PC-9 (cell line): ENCODE measurements around the gene ATP2C1. TPM values are rescaled to one million over a fixed set of nuclear protein-coding genes. Genes with fewer than 3 reads are reported as not detected.

Experiments
- BruUV-seq: library from RNA; stranded (reverse); fragments of 400-500 nt; replicated peaks from 2 replicates; lab custom pipeline; 2021; lab: Mats Ljungman, UMichigan
- CTCF ChIA-PET: fragments of 300-600 bp; sonication (Branson Sonifier 250); formaldehyde crosslinking; loops from one replicate; lab custom pipeline; 2022; ENCODE audit warnings: antibody characterized with exemption; lab: Charles Lee
- POLR2A ChIA-PET: fragments of 300-600 bp; sonication (Branson Sonifier 250); formaldehyde crosslinking; loops from one replicate; lab custom pipeline; 2022; ENCODE audit warnings: antibody characterized with exemption; ENCODE audit not compliant: unreplicated experiment; lab: Charles Lee
- DNase-seq, 2 experiments: peaks; one replicate each; pipeline versions ENCODE4 v3.0.0 to v3.0.0-alpha.2; 2015 to 2022; ENCODE audit warnings: mixed read lengths in 1 of 2
- H2AFZ ChIP-seq: fragments of 200-600 bp; sonication (generic); 2 replicates; pipeline ENCODE4 v1.8.1; 2017; ENCODE audit warnings: antibody characterized with exemption
- H3F3A ChIP-seq: fragments of 200-600 bp; sonication (generic); 2 replicates; pipeline ENCODE4 v1.8.1; 2017; ENCODE audit warnings: antibody characterized with exemption, mild to moderate bottlenecking, low read depth; ENCODE audit not compliant: insufficient read depth
- H3K27ac ChIP-seq: fragments of 200-600 bp; sonication (generic); 2 replicates; pipeline ENCODE4 v1.6.1; 2016; ENCODE audit warnings: mixed run types
- H3K27me3 ChIP-seq: fragments of 200-600 bp; sonication (generic); 2 replicates; pipeline ENCODE4 v1.6.1; 2016; ENCODE audit warnings: low read depth, mixed run types; ENCODE audit not compliant: insufficient read depth
- H3K36me3 ChIP-seq: fragments of 200-600 bp; sonication (generic); 2 replicates; pipeline ENCODE4 v1.6.1; 2016; ENCODE audit warnings: low read depth, mixed run types
- H3K4me1 ChIP-seq: fragments of 200-600 bp; sonication (generic); replicated peaks from 2 replicates; pipeline ENCODE4 v1.6.1; 2016; ENCODE audit warnings: mixed run types; ENCODE audit not compliant: insufficient read depth
- H3K4me2 ChIP-seq: fragments of 200-600 bp; sonication (generic); 2 replicates; pipeline ENCODE4 v1.6.1; 2017; ENCODE audit warnings: mixed run types
- H3K4me3 ChIP-seq: fragments of 200-600 bp; sonication (generic); 2 replicates; pipeline ENCODE4 v1.6.1; 2016; ENCODE audit warnings: mixed run types
- H3K79me2 ChIP-seq: fragments of 200-600 bp; sonication (generic); 2 replicates; pipeline ENCODE4 v1.6.1; 2017; ENCODE audit warnings: low read depth, mixed run types
- H3K9me2 ChIP-seq: fragments of 200-600 bp; sonication (generic); 2 replicates; pipeline ENCODE4 v1.8.1; 2017; ENCODE audit warnings: mild to moderate bottlenecking; ENCODE audit not compliant: insufficient read depth
- H3K9me3 ChIP-seq: fragments of 200-600 bp; sonication (generic); 2 replicates; pipeline ENCODE4 v1.8.1; 2016; ENCODE audit warnings: low read depth; ENCODE audit not compliant: insufficient read depth
- H4K20me1 ChIP-seq: fragments of 200-600 bp; sonication (generic); 2 replicates; pipeline ENCODE4 v1.8.1; 2017; ENCODE audit not compliant: insufficient read depth
- CTCF ChIP-seq: fragments of 200-600 bp; sonication (generic); conservative IDR thresholded peaks from 2 replicates; pipeline ENCODE4 v1.6.1; 2017; ENCODE audit warnings: mixed run types, antibody characterized with exemption, mild to moderate bottlenecking, moderate library complexity
- EZH2 ChIP-seq: fragments of 200-600 bp; sonication (generic); IDR thresholded peaks from 2 replicates; pipeline ENCODE4 v1.8.0; 2017; ENCODE audit warnings: antibody characterized with exemption, low read depth
- intact Hi-C: fragments of 100-400 bp; cut with micrococcal nuclease; formaldehyde crosslinking; loops from one replicate; pipeline ENCODE4 v1.10.0; 2022; ENCODE audit not compliant: unreplicated experiment
- total RNA-seq: library from RNA; stranded (reverse); gene quantifications from 2 replicates; pipeline ENCODE4 v1.2.3, GENCODE V29; 2021

ATP2C1 gene
- total RNA-seq, 1 experiment from 2014 or later: 101 TPM

DNA sequence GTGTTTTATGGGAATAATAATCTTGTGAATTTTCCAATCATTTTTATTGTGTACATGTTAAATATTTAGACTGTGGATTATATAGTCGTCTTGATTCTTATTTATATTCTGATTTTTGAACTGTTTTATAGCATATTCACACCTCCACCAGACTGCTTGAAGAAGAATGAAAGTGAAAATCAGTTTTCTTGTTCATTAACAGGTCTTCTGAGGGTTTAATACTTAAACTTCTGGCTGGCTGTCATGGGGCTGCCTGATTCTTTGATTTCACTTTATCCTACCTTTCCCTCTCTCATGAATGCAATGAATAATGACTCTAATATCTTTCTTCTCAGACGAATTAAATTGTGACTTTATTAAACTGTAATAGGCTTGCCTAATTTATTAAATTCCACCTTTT, 56.2 kb downstream of the ATP2C1 start:
- Histone ChIP-seq H4K20me1 (no peaks in the 10 kb centered on the region), H3K9me2 (no peaks in the 10 kb centered on the region), H3K36me3 (peaks cover 14% of the 10 kb centered on the region; the same call in 1 of the 2 replicates), H3K27me3 (no peaks in the 10 kb centered on the region), H2AFZ (no peak overlapping the region), H3F3A (peaks cover 6% of the 10 kb centered on the region; the same call in 1 of the 2 replicates), H3K9me3 (no peaks in the 10 kb centered on the region), H3K79me2 (no peaks in the 10 kb centered on the region), H3K27ac (no peak overlapping the region), H3K4me3 (no peak overlapping the region), H3K4me2 (no peak overlapping the region), H3K4me1 (no peaks in the 10 kb centered on the region)
- TF ChIP-seq CTCF (no peak), EZH2 (no peak)
- no TSS peak for BruUV-seq
- ChIA-PET POLR2A (interaction anchor here (0.6 to 0.7 kb wide), 2 partner anchors 41 to 201 kb away, joined by 4 to 10 read pairs; no protein-coding TSS in a partner anchor), CTCF (no interaction called here)
- DNase-seq: no peak
- intact Hi-C loops: loop anchor here (5.0 kb wide), 1 partner anchor 53 kb away; no protein-coding TSS in a partner anchor

- no peaks in the 10 kb centered on the region for H3K79me2 ChIP-seq
- no peak overlapping the region for H3K4me3 ChIP-seq
- BruUV-seq: no TSS peak
- no peak for DNase-seq
- no peaks in the 10 kb centered on the region for H3K4me1 ChIP-seq
- H3K4me2 ChIP-seq: no peak overlapping the region
- no peaks in the 10 kb centered on the region for H4K20me1 ChIP-seq
- ChIA-PET CTCF (no interaction called here), POLR2A (interaction anchor here (0.6 kb wide), 1 partner anchor 201 kb away, joined by 4 read pairs; no protein-coding TSS in a partner anchor)
- H3K27ac ChIP-seq: no peak overlapping the region
- H3K27me3 ChIP-seq: no peaks in the 10 kb centered on the region
- no peak overlapping the region for H2AFZ ChIP-seq
- no peaks in the 10 kb centered on the region; the same call in 1 of the 2 replicates for H3K9me2 ChIP-seq
- peaks cover 12% of the 10 kb centered on the region; the same call in 1 of the 2 replicates for H3K36me3 ChIP-seq
- intact Hi-C loops: loop anchor here (5.0 kb wide), 1 partner anchor 53 kb away; no protein-coding TSS in a partner anchor
- H3K9me3 ChIP-seq: no peaks in the 10 kb centered on the region
- TF ChIP-seq CTCF (no peak), EZH2 (no peak)
- H3F3A ChIP-seq: peaks cover 6% of the 10 kb centered on the region; the same call in 1 of the 2 replicates
Observed at GRCh38 chr3:130950641-130951040, 56.8 kb downstream of the ATP2C1 start.

GRCh38 chr3:130955481-130955880, 61.6 kb downstream of the ATP2C1 start:
- intact Hi-C loops: no loop called here
- POLR2A ChIA-PET: no interaction called here
- no peaks in the 10 kb centered on the region; the same call in 1 of the 2 replicates for H3K9me2 ChIP-seq

More at GRCh38 chr3:130955481-130955880, 61.6 kb downstream of the ATP2C1 start:
- no peak overlapping the region for H3K4me2 ChIP-seq
- TF ChIP-seq CTCF: no peak
- TF ChIP-seq EZH2: no peak
- H4K20me1 ChIP-seq: no peaks in the 10 kb centered on the region
- CTCF ChIA-PET: no interaction called here
- no peaks in the 10 kb centered on the region for H3K27me3 ChIP-seq
- no peak for DNase-seq
- no peaks in the 10 kb centered on the region; the same call in 1 of the 2 replicates for H3F3A ChIP-seq
- H3K4me3 ChIP-seq: no peak overlapping the region
- no TSS peak for BruUV-seq
- H3K27ac ChIP-seq: no peak overlapping the region
- no peaks in the 10 kb centered on the region for H3K9me3 ChIP-seq
- H2AFZ ChIP-seq: no peak overlapping the region
- peaks cover 16% of the 10 kb centered on the region for H3K36me3 ChIP-seq
- no peaks in the 10 kb centered on the region for H3K79me2 ChIP-seq
- no peaks in the 10 kb centered on the region for H3K4me1 ChIP-seq
